ENCODE results near the gene CD69.

The CD69 gene

DNA sequence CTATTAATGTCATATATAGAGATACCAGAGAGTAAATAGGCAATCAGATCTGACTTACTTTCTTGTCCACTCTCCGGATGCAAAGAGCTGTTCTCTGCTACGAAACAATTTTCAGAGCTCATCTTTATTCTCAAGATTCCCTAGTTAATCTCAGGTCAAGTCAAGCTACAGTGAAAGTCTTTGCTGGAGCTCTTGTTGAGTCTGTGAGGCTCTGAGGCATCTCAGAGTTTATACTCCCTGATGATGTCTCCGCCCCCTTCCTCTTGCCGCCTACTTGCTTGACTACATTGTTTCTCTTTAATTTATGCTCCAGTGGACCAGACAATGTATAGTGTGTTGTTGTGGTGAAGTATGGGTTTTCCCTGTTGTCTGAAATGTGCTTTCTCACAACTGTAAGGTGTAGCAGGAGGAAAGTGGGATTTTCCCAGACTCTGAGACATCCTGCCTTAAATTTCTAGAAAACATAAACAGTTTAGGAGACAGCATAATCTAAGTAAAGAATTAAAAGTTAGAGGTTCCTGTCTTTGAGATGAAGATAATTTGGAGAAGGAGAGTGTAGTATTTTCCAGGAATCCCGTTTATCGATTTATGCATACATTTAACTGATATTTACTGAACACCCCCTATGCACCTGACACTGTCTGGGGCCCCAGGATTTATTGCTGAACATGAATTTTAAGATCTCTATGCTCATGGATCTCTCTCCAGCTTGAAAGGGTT, at the start of gene CD69:
Gene CD69, minus strand, starts transcription at position 203 of the 720 bp plus-strand sequence. Its CDS starts 81 bp downstream, at position 122.
- DNase-seq: peak; percentile 97
- in situ Hi-C loops (cut with MboI; ENCODE audit: low pct_unique_long_range_greater_than_20kb, low sequenced_read_pairs): no loop called here

GRCh38 chr12:9809866-9810265, 49.2 kb upstream of the CD69 start:
- DNase-seq: no peak
- in situ Hi-C loops (cut with MboI; ENCODE audit: low pct_unique_long_range_greater_than_20kb, low sequenced_read_pairs): loop anchor here (25.0 kb wide), 1 partner anchor 327 kb away; the partner anchor contains the start of gene CLEC7A

- no peak for DNase-seq
- in situ Hi-C loops (cut with MboI; ENCODE audit: low pct_unique_long_range_greater_than_20kb, low sequenced_read_pairs): loop anchor here (25.0 kb wide), 1 partner anchor 328 kb away; the partner anchor contains the start of gene CLEC7A
Measured at GRCh38 chr12:9809338-9809737, 48.6 kb upstream of the CD69 start.

DNA sequence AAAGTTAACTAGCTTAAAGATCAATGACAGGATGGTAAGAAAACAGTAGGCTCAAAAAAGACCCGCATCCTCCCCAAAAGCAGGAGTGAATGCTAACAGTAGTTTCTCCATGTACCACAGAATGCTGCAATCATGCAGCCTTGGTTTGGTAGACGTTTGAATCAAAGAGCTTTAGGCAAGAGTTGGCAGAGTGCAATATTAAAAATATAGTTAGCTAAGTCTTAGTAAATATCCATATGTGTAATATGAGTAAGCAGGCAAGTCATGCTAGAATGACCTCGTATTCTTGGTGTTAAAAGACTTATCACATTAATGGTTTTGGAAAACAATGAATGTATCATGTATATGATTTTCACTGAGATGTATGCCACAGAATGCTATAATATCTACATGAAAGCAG, 47.8 kb upstream of the CD69 start:
- in situ Hi-C loops (cut with MboI; ENCODE audit: low pct_unique_long_range_greater_than_20kb, low sequenced_read_pairs): loop anchor here (25.0 kb wide), 1 partner anchor 329 kb away; the partner anchor contains the start of gene CLEC7A
- DNase-seq: no peak

DNA sequence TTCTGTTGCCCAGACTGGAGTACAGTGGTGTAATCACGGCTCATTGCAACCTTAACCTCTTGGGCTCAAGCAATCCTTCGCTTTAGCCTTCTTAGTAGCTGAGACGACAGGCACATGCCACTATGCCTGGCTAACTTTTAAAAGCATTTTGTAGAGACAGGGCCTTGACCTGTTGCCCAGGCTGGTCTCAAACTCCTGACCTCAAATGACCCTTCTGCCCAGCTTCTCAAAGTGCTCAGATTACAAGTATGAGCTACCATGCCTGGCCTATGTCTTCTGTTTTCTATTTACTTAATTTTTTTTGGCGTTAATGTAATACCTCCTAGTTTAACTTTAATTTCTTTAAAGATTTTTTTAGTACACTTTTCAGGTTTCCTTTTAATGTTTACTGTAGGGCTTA, 46.0 kb upstream of the CD69 start:
- in situ Hi-C loops (cut with MboI; ENCODE audit: low pct_unique_long_range_greater_than_20kb, low sequenced_read_pairs): loop anchor here (25.0 kb wide), 1 partner anchor 331 kb away; the partner anchor contains the start of gene CLEC7A

DNA sequence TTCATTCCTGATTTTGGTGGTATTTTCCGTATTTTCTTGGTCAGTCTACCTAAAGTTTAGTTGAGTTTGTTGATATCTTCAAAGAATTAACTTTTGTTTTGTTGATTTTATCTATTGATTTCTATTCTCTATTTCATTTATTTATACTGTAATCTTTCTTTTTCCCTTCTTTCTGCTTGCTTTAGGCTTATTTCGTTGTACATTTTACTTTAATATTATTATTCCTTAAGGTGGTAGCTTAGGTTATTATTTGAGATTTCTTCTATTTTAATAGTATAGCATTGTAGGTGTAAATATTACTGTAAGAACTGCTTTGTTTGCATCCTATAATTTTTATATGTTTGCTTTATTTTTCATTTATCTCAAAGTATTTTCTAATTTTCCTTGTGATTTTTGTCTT, 45.2 kb upstream of the CD69 start:
- in situ Hi-C loops (cut with MboI; ENCODE audit: low pct_unique_long_range_greater_than_20kb, low sequenced_read_pairs): loop anchor here (25.0 kb wide), 1 partner anchor 331 kb away; the partner anchor contains the start of gene CLEC7A
- no peak for DNase-seq

More for the DNA sequence above, 46.0 kb upstream of the CD69 start:
- no peak for DNase-seq

DNA sequence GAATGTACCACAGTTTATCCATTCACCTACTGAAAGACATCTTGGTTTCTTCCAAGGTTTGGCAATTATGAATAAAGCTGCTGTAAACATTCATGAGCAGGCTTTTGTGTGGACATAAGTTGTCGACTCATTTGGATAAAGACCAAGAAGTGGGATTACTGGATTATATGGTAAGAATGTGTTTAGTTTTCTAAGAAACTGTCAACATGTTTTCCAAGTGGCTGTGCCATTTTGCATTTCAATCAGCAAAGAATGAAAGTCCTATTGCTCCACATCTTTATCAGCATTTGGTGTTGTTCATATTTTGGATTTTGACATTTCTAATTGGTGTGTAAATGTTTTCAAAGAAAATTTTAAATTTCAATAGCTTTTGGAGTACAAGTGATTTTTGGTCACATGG, 39.3 kb upstream of the CD69 start:
- no peak for DNase-seq
- in situ Hi-C loops (cut with MboI; ENCODE audit: low pct_unique_long_range_greater_than_20kb, low sequenced_read_pairs): loop anchor here (25.0 kb wide), 1 partner anchor 337 kb away; the partner anchor contains the start of gene CLEC7A

DNA sequence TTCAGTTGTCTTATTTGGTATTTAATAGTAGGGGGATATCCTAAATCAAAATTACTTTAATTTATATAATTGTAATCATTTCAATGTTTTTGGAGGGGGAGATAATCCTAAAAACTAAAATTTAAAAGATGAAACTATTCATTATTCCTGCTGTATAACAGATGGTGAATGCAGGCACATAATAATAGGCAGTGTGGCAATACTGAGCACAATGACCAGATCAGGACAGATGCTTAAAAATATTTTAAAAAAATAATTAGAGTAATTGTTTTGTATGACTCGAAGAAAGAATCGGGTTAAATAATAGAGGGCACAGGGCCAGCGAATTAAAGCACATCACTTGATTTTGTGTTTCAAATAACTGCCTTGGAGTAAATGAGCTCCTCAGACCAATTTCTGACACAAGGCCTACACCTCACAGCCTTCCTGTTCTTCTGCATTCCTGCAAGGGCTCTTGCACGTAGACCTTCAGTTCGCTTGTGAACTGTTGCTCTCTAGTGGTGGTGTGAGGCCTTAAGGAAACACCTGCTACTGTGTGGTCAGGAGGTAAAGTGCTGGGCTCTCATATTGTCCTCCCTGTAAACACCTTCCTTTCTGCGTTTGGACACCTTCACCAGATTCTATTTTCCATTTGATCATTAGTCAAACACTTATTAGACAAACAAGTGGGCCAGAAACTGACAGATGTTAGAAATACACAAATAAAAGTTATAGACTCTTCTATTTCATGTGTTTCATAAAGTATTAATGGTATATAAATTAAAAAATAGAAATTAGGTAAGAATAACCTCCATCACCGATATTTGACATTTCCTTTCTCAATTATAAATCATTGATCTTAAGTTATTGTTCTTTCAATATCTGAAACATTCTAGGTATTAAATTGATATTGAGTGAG, 37.3 kb upstream of the CD69 start:
- in situ Hi-C loops (cut with MboI; ENCODE audit: low pct_unique_long_range_greater_than_20kb, low sequenced_read_pairs): no loop called here
- DNase-seq: peak; percentile 91

- peak; percentile 59 for DNase-seq
- in situ Hi-C loops (cut with MboI; ENCODE audit: low pct_unique_long_range_greater_than_20kb, low sequenced_read_pairs): no loop called here
Measured at GRCh38 chr12:9796971-9797370, 36.3 kb upstream of the CD69 start.

- peak; percentile 52 for DNase-seq
- in situ Hi-C loops (cut with MboI; ENCODE audit: low pct_unique_long_range_greater_than_20kb, low sequenced_read_pairs): no loop called here
Measured at GRCh38 chr12:9796346-9796745, 35.6 kb upstream of the CD69 start.

DNA sequence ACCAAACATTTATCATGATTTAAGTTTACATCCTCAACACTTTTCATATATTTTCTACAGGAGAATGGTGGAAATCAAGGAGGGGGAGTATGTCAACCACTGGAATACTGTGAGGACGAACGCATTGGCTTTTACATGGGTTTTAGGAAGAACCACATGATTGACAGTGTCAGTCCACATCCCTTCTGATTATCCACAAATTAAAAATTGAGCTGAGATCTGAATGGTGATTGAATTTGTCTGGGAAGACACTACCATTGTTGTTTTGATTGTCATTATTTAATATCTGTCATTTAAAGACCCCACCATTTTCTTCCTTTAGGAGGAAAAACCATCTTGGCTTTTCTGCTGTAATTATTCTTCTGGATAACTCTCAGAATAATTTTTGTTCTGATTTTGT, 35.2 kb upstream of the CD69 start:
- DNase-seq: peak; percentile 50
- in situ Hi-C loops (cut with MboI; ENCODE audit: low pct_unique_long_range_greater_than_20kb, low sequenced_read_pairs): no loop called here

DNA sequence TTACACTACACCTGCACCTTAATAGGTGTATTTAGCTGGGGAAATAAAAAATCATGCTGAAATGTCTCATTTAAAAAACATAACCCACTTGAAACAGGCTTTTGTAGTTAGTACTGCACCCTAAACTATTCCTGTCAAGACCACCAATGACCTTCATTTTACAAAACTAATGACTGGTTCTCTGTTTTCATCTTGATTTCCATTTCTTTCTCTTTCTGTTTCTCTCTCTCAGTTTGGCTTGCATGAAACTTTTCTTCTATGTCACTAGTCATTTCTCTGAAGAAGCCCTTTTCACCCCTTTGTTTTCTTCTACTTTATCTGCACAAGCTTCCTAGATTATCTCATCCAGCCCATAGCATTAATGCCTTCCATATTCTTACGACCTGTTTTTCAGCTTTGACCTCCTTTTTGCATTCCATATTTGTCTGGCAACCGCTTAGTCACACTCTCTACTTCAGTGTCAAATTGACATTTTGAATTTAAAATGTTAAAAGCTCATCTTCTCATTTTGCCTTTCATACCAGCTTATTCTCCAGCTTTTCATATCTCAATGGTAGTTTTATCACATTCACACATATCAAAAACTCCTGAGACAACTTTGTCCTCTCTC, 33.9 kb upstream of the CD69 start:
- DNase-seq: no peak
- in situ Hi-C loops (cut with MboI; ENCODE audit: low pct_unique_long_range_greater_than_20kb, low sequenced_read_pairs): no loop called here

DNA sequence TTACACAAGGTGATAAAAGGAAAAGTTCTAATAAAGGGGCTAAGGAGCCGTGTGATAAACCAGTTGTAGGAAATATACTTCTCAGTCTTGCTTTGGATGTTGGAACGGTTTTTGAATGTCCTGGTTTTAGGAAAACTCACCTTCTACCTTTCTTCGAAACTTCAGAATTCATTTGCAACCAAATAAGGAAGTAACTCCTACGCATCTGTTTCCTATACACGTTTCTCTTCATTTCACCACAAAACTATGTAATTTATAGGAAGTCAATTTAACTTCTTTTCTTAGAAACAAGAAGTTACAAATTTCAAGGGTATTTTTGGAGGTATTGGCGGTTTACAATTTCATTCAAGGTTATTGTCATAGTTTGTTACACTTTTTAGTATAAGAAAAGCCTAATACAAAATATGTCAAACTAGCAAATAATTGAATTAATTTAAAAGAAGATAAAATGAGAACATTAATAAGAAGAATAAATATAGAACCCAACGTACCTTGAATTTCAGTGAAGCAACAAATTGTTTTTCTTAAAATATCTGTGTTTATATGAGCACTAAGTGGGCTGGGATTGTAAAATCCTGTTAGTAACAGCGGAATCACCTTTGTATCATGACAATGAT, 33.2 kb upstream of the CD69 start:
- peak; percentile 92 for DNase-seq
- in situ Hi-C loops (cut with MboI; ENCODE audit: low pct_unique_long_range_greater_than_20kb, low sequenced_read_pairs): no loop called here

- DNase-seq: no peak
- in situ Hi-C loops (cut with MboI; ENCODE audit: low pct_unique_long_range_greater_than_20kb, low sequenced_read_pairs): no loop called here
Measured at GRCh38 chr12:9792961-9793617, 32.4 kb upstream of the CD69 start.

- DNase-seq: peak; percentile 67
- in situ Hi-C loops (cut with MboI; ENCODE audit: low pct_unique_long_range_greater_than_20kb, low sequenced_read_pairs): no loop called here
Measured at GRCh38 chr12:9792185-9792900, 31.6 kb upstream of the CD69 start.

- DNase-seq: peak; percentile 83
- in situ Hi-C loops (cut with MboI; ENCODE audit: low pct_unique_long_range_greater_than_20kb, low sequenced_read_pairs): no loop called here
Measured at GRCh38 chr12:9786726-9787717, 26.3 kb upstream of the CD69 start.

DNA sequence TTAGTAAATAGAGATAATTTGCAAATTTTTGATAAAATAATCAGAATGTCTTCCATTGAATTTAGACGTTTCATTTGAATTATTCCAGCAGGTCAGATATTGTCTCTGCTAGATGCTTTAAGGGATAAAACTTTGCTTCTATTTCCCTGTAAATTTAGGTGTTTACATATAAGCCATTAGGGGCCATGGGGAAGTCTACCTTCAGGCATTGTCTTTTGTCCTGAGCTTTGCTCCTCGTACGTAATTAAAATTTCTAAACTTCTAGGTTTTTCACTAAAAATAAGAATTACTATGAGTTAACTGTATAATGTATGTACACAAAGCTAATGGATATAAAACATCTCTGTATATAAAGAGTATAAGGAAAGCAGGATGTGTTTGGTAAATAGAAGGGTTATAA, 24.1 kb upstream of the CD69 start:
- peak; percentile 61 for DNase-seq
- in situ Hi-C loops (cut with MboI; ENCODE audit: low pct_unique_long_range_greater_than_20kb, low sequenced_read_pairs): no loop called here
